CD4-positive, alpha-beta T cell treated with Interleukin-17A for 1 hour (primary cell): ENCODE data around the gene LZTFL1.
A peak's percentile ranks its signal among the peaks of the same experiment; 100 is the strongest.

Experiments used
- DNase-seq: peaks from one replicate; pipeline ENCODE4 v3.0.0-alpha.2; 2020

Gene LZTFL1

GRCh38 chr3:45807681-45808540 lies 34.0 kb downstream of the LZTFL1 start:
- no peak for DNase-seq

- no peak for DNase-seq
Observed at GRCh38 chr3:45807133-45807532, 34.8 kb downstream of the LZTFL1 start.

- DNase-seq = peak; percentile 8
Observed at GRCh38 chr3:45806072-45806471, 35.8 kb downstream of the LZTFL1 start.

- DNase-seq = no peak
Observed at GRCh38 chr3:45803252-45803935, 38.5 kb downstream of the LZTFL1 start.

GRCh38 chr3:45802146-45802545 lies 39.8 kb downstream of the LZTFL1 start:
- no peak for DNase-seq

- no peak for DNase-seq
Observed at GRCh38 chr3:45800611-45801010, 41.3 kb downstream of the LZTFL1 start.

- no peak for DNase-seq
Observed at GRCh38 chr3:45799586-45799985, 42.3 kb downstream of the LZTFL1 start.

GRCh38 chr3:45798034-45798433 lies 43.9 kb downstream of the LZTFL1 start:
- DNase-seq = no peak

- DNase-seq = no peak
Observed at GRCh38 chr3:45796902-45797637, 44.8 kb downstream of the LZTFL1 start.

- DNase-seq = no peak
Observed at GRCh38 chr3:45795882-45796765, 45.8 kb downstream of the LZTFL1 start, which contains the start of gene SLC6A20. TSS of gene SLC6A20 (minus strand) at chr3:45796536. CDS start at chr3:45796419, 117 bp downstream.

- no peak for DNase-seq
Observed at GRCh38 chr3:45795509-45795881, 46.4 kb downstream of the LZTFL1 start.

GRCh38 chr3:45794660-45795059 lies 47.3 kb downstream of the LZTFL1 start:
- no peak for DNase-seq

- no peak for DNase-seq
Observed at GRCh38 chr3:45794177-45794560, 47.8 kb downstream of the LZTFL1 start.

GRCh38 chr3:45793482-45794176 lies 48.3 kb downstream of the LZTFL1 start:
- no peak for DNase-seq

- no peak for DNase-seq
Observed at GRCh38 chr3:45792516-45793172, 49.3 kb downstream of the LZTFL1 start.

GRCh38 chr3:45792036-45792435 lies 49.9 kb downstream of the LZTFL1 start:
- DNase-seq = no peak

- no peak for DNase-seq
Observed at GRCh38 chr3:45790596-45790995, 51.3 kb downstream of the LZTFL1 start.

- DNase-seq = no peak
Observed at GRCh38 chr3:45789235-45789812, 52.6 kb downstream of the LZTFL1 start.

GRCh38 chr3:45787551-45787950 lies 54.4 kb downstream of the LZTFL1 start:
- no peak for DNase-seq

GRCh38 chr3:45786801-45787495 lies 55.0 kb downstream of the LZTFL1 start:
- DNase-seq = no peak
